C1 segment of cervical spinal cord (tissue), 14 donors: ENCODE results near the gene AFAP1L2.

ENCODE experiments used
- DNase-seq, 14 donors: peaks; one replicate each; lab custom pipeline; 2025; lab: John Stamatoyannopoulos, UW

The AFAP1L2 gene

GRCh38 chr10:114271075-114271778 lies 133.1 kb downstream of the AFAP1L2 start:
- DNase-seq = no peak

- no peak for DNase-seq
Observed at GRCh38 chr10:114266521-114266920, 137.8 kb downstream of the AFAP1L2 start.

DNA sequence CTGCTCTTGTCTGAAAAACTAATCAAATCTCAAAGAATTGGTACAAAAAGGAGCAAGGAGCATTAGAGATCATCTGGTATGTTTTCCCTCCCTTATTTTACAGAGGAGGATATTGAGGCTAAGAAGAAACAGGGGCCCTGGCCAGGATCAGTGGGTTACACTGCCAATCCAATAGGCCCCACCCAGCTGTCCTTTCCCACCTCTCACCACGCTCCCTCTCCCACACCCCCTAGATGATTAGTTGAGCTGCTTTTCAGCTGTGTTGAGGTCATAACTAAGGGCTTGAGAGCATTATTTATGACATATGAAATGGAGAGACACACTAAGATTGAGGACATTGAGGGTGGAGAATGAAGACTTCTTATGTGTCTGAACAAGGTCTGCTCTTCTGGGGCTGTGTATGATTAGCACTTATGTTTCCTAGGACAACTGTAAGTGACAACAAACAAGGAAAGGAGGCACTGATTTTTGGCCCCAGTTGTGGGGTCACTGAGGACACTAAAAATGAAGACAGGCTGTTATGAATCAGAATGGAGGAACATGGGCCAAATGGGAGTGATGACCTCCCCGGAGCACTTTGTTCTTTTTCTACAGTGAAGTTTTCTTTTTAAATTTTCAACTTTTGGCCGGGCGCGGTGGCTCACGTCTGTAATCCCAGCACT lies 138.8 kb downstream of the AFAP1L2 start:
- DNase-seq = no peak

DNA sequence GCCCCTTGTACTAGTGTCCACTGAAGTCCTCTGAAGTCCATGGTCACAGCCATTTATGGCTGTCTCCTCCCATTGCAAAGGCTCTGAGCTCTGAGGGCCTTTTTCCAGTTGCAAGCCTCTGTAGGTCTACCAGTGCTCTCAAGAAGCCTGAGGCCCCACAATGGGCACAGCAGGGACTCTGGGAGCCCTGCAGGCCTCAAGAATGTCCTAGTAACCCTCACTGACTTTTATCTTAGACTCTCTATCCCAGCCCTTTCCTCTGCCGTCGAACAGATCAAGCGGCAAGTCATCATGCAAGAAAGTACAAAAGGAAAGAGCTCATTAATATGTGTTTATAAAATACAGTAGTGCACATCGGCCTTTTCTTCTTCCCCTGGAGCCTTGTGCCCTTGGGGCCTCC lies 141.8 kb downstream of the AFAP1L2 start:
- no peak for DNase-seq

DNA sequence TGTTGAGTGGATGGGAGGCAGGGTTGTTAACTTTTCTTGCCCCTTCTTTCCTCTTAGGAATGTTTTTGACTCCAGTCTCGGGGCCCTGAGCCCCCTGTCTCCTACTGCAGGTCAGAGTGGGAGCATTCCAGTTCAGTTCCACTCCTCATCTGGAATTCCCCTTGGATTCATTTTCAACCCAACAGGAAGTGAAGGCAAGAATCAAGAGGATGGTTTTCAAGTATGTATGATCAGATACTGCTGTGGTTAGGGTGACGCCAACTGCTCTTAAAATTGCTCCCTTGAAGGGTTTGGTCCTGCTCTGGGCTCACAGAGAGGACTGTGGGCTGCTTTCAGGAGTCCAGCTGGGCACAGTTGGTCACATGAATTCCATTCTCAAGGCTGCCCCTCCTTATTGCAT lies 143.2 kb downstream of the AFAP1L2 start:
- DNase-seq = no peak

DNA sequence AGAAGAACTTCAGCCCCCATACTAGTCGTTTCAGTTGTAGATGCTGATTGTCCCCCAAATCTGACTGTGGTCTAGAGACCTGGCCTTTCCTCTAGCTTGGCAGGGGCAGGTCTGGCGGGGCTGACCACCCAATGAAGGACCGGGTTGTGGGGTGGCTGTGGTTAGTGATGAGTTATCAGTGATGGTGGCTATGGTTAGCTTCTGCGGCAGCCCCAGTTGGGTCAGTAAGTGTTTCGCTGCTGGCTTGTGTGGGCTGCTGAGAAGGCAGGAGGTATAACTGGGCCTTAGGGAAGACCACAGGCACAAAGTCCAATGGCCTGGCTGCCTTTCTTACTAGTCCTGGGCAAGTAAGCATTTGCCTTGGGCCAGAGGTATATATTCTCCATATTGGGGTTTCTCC lies 143.9 kb downstream of the AFAP1L2 start:
- no peak for DNase-seq

DNA sequence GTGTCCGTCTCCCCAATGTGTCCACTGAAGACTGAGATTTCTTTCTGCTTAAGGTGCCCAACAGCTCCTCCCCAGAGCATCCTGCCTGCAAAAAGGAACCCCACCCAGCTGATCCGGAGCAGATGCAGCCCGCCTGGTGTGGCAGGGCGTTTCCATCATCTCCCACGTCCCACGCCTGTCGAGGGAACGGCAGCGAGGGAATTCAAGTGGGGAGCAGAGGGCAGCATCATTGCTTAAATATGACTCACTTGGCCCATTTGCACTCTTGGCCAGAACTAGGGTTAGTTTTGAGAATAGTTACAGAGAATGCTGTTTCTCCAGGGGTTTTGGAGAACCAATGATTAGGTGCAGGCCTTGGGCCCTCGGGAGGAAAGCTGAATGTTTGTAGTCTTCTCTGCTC lies 144.5 kb downstream of the AFAP1L2 start:
- DNase-seq = no peak

DNA sequence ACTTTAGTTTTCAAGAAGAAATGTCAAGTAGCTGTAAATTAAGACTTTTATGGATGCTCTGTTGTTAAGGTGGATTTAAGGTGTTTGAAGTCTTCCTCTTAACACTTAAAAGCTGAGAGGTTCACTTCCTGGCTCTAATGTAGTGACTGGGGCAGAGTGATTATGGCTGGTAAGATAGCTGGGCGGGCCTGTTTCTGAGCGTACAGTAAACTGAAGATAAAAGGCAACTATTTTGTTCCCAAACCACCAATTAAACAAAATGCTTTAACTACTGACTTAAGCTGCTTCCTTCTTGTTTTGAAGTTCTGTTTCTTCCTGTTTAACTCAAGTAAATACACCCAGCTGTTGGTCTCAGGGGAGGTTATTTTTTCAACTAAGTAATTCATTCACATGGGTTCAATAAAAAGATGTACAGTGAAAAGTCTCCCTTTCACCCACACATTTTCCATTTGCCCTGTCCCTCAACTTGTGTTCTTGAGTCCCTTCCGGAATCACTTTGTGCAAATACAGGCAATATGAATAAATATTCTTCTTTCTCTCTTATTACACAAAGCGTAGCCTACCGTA lies 145.9 kb downstream of the AFAP1L2 start:
- DNase-seq = no peak

GRCh38 chr10:114257498-114257897 lies 146.8 kb downstream of the AFAP1L2 start:
- no peak for DNase-seq

GRCh38 chr10:114256822-114257221 lies 147.5 kb downstream of the AFAP1L2 start:
- DNase-seq = no peak

GRCh38 chr10:114256008-114256765 lies 148.1 kb downstream of the AFAP1L2 start:
- DNase-seq = no peak

- no peak for DNase-seq
Observed at GRCh38 chr10:114255227-114255626, 149.1 kb downstream of the AFAP1L2 start.

- DNase-seq = no peak
Observed at GRCh38 chr10:114252883-114253282, 151.4 kb downstream of the AFAP1L2 start.

- no peak for DNase-seq
Observed at GRCh38 chr10:114252092-114252491, 152.2 kb downstream of the AFAP1L2 start.

DNA sequence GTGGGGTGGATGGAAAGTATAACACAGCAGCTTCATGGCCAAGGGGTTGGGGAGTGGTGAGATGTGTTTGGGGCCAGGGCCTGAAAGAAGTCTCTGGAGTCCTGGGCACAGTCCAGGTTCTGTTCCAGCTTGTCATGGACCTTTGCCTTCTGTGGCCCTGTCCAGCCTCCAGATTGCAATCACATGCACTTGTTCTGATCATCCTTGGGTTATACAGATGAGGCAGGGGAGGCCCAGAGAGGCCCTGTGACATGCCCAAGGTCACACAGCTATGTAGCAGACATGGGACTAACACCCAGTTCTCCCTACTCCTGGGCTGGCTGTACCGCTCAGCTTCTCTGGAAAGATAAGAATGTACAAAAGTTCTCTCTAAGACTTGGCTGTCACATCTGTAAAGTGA lies 153.6 kb downstream of the AFAP1L2 start:
- no peak for DNase-seq

DNA sequence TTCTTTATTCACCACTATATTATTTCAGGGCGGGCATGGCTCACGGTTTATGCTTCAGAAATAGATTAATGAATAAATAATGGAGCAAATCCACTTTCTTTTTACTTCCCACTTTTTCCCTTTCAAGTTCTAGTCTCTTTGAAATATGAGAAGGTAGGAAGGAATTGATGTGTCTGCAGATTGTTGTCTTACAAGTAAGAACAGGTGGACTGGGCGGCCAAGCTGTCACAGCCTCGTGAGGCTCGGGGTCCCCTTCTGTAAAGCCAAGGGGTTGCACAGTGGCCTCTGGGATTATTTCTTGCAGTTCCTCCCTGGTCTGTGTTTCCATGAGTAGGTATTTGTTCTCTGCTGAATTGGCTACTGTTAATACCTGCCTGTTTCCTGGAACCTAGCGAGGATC lies 154.1 kb downstream of the AFAP1L2 start:
- no peak for DNase-seq

DNA sequence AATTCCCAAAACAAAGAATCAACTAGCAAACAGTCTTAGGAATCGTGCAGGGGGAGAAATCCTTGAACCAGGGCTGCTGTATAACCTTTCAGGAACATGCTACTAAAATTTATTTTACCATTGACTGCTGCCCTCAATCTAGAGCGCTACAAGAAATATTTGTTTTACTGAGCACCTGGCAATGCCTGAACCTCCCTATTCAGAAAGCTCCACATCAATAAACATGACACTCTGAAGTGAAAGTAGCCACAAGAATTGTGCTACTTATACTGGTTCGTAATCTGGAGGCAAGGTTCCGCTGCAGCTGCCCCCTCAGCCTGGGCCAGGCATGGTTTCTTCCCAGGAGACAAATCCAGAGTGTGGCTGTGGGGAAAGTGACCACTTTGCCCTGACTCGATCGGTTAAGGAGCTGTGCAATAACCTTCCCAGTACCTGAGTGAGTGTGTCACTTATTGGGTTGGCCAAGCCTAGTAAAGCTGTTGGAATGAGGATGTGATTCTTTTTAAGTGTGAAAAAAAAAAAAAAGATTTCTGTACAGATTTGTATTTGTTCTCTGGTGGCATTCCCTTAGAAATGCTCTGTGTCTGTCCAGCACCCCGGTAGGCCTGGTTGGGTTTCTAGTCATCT lies 157.5 kb downstream of the AFAP1L2 start:
- no peak for DNase-seq

DNA sequence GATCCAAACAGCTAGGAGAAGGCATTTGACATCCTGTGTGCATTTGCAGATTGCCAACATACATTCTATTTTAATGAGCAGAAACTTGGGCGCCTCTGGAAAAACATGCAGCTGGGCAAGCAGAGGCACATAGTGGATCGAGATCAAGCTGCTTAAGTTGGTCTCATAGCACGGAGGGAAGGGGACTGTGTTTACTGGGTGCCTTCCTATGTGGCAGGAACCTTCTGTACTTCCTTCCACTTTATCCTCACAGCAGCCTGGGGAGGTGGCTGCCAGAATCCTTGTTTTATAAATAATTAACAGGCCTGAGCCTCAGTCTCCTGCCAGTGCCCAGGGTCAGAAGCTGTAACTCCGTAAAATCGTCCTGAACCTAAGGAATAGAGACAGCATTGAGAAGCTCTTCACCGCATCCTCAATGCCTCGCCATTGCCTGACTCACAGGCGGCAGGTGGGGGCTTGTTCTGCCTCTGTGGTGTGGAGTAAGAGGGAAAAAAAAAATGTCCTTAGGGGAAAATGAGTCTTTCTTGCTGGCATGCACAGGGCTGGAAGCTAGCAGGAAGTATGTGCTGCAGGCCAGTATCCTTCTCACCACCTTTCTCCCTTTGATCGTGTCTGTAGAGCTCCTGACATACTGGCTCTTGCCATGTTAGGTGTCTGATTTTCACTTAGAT lies 159.0 kb downstream of the AFAP1L2 start:
- DNase-seq = no peak
